ENCODE data around the gene SPAG16. TPM values are rescaled to one million over a fixed set of nuclear protein-coding genes. Genes with fewer than 3 reads are reported as not detected.

The SPAG16 gene
- total RNA-seq, 1 experiment from 2014 or later: 17.2 TPM

DNA sequence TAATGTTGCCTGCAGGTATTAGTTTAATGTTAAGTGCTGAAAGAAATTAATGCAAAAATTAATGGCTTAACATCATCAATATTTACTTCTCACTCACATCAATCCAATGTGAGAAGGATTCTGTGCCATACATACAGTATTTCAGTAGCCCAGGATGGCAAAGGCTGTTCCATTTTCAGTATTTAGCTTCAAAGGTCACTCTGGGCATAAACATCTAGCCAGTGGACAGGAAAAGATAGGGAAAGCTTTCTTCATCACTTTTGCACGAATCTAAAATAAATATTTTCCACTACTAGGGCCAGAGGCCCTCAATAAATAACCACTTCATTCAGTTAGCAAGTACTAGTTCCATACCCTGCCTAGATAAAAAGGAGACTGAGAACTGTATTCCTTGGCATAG, 890.3 kb downstream of the SPAG16 start:
- BruUV-seq (replicated peaks): no TSS peak
- no peaks in the 10 kb centered on the region for H3K27me3 ChIP-seq (ENCODE audit: low read length)
- POLR2A ChIA-PET (ENCODE audit: unreplicated experiment): no interaction called here

DNA sequence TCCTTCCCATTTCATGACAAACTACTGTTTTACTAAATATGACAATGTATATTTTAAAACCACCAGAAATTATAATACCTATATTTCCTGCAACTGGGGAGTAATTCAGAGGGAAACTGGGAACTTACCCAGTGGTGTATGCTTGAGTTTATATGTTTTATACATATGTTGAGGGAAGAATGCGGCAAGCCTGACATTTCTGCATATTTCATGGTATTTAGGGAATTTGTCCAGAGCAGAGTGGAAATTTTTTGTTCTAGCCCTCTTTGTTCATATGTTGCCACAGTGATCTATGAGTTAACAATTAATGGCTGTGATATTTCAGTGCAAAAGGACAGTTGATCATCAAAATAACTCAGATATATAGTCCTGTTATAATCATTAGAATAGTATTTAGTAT, 895.8 kb downstream of the SPAG16 start:
- Histone ChIP-seq H3K9me2 (replicated peaks; ENCODE audit: low read length) (no peaks in the 10 kb centered on the region), H4K20me1 (ENCODE audit: low read length) (no peaks in the 10 kb centered on the region), H3K27ac (ENCODE audit: low read length) (no peak overlapping the region), H3K4me1 (ENCODE audit: insufficient read depth, low read length) (no peaks in the 10 kb centered on the region), H3K9me3 (ENCODE audit: low read length) (no peaks in the 10 kb centered on the region), H3F3A (ENCODE audit: low read length, unreplicated experiment) (no peaks in the 10 kb centered on the region), H3K27me3 (ENCODE audit: low read length) (no peaks in the 10 kb centered on the region), H3K4me3 (ENCODE audit: low read length) (no peak overlapping the region), H3K36me3 (ENCODE audit: low read depth, low read length) (no peaks in the 10 kb centered on the region), H3K79me2 (ENCODE audit: low read length) (no peaks in the 10 kb centered on the region), H2AFZ (ENCODE audit: low read length) (no peak overlapping the region), H3K4me2 (ENCODE audit: low read length) (no peak overlapping the region), H3K9ac (ENCODE audit: low read length) (no peak overlapping the region)
- ChIA-PET POLR2A (ENCODE audit: unreplicated experiment) (no interaction called here), CTCF (no interaction called here)
- no TSS peak for BruUV-seq (replicated peaks)
- intact Hi-C loops (cut with micrococcal nuclease): no loop called here
- ATAC-seq: no peak
- no peak for TF ChIP-seq EZH2 (IDR thresholded peaks at IDR 0.05; ENCODE audit: low read length, unreplicated experiment)
- TF ChIP-seq, protein P1, sequence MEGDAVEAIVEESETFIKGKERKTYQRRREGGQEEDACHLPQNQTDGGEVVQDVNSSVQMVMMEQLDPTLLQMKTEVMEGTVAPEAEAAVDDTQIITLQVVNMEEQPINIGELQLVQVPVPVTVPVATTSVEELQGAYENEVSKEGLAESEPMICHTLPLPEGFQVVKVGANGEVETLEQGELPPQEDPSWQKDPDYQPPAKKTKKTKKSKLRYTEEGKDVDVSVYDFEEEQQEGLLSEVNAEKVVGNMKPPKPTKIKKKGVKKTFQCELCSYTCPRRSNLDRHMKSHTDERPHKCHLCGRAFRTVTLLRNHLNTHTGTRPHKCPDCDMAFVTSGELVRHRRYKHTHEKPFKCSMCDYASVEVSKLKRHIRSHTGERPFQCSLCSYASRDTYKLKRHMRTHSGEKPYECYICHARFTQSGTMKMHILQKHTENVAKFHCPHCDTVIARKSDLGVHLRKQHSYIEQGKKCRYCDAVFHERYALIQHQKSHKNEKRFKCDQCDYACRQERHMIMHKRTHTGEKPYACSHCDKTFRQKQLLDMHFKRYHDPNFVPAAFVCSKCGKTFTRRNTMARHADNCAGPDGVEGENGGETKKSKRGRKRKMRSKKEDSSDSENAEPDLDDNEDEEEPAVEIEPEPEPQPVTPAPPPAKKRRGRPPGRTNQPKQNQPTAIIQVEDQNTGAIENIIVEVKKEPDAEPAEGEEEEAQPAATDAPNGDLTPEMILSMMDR (conservative IDR thresholded peaks at IDR 0.05; ENCODE audit: low read depth, low read length): no peak
- no peak for TF ChIP-seq EZH2phosphoT487 (IDR thresholded peaks at IDR 0.05; ENCODE audit: borderline replicate concordance, low read length)
- no peak for DNase-seq

More for the DNA sequence above, 890.3 kb downstream of the SPAG16 start:
- Histone ChIP-seq H3F3A (ENCODE audit: low read length, unreplicated experiment) (no peaks in the 10 kb centered on the region), H3K9ac (ENCODE audit: low read length) (no peak overlapping the region), H3K27ac (ENCODE audit: low read length) (no peak overlapping the region), H3K4me1 (ENCODE audit: insufficient read depth, low read length) (no peaks in the 10 kb centered on the region), H3K9me3 (ENCODE audit: low read length) (no peaks in the 10 kb centered on the region), H3K79me2 (ENCODE audit: low read length) (no peaks in the 10 kb centered on the region), H3K36me3 (ENCODE audit: low read depth, low read length) (no peaks in the 10 kb centered on the region), H3K4me3 (ENCODE audit: low read length) (no peak overlapping the region), H4K20me1 (ENCODE audit: low read length) (no peaks in the 10 kb centered on the region), H3K4me2 (ENCODE audit: low read length) (no peak overlapping the region), H3K9me2 (replicated peaks; ENCODE audit: low read length) (no peaks in the 10 kb centered on the region), H2AFZ (ENCODE audit: low read length) (no peak overlapping the region)
- TF ChIP-seq, protein P1 (conservative IDR thresholded peaks at IDR 0.05; ENCODE audit: low read depth, low read length): no peak
- no peak for TF ChIP-seq EZH2 (IDR thresholded peaks at IDR 0.05; ENCODE audit: low read length, unreplicated experiment)
- TF ChIP-seq EZH2phosphoT487 (IDR thresholded peaks at IDR 0.05; ENCODE audit: borderline replicate concordance, low read length): no peak
- no peak for ATAC-seq
- DNase-seq: no peak
- intact Hi-C loops (cut with micrococcal nuclease): no loop called here
- CTCF ChIA-PET: no interaction called here

DNA sequence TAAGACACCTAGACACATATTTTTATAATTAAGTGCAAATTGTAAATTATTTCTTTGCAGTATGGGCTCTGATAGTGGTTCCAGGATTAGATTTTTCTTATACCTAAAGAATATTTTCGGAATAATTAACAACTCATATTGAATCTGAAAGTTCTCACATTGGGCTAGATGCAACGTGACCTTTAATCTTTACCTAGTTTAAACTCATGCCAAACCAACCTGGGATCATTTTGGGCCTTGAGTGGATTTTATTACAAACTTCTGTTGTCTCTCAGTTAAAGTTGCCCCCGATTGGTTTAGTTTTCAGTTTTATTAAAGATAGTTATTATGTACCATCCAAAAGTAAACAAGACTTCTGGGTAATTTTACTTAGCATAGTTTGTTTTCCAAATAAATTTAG, 896.4 kb downstream of the SPAG16 start:
- ChIA-PET CTCF (no interaction called here), POLR2A (ENCODE audit: unreplicated experiment) (no interaction called here)
- no peaks in the 10 kb centered on the region for H3K9me2 ChIP-seq (replicated peaks; ENCODE audit: low read length)
- H2AFZ ChIP-seq (ENCODE audit: low read length): no peak overlapping the region
- H3K27ac ChIP-seq (ENCODE audit: low read length): no peak overlapping the region
- no peaks in the 10 kb centered on the region for H3K9me3 ChIP-seq (ENCODE audit: low read length)
- no peaks in the 10 kb centered on the region for H3K4me1 ChIP-seq (ENCODE audit: insufficient read depth, low read length)
- no peak overlapping the region for H3K9ac ChIP-seq (ENCODE audit: low read length)
- no peak overlapping the region for H3K4me2 ChIP-seq (ENCODE audit: low read length)
- no peaks in the 10 kb centered on the region for H3F3A ChIP-seq (ENCODE audit: low read length, unreplicated experiment)
- no peaks in the 10 kb centered on the region for H3K79me2 ChIP-seq (ENCODE audit: low read length)
- intact Hi-C loops (cut with micrococcal nuclease): no loop called here
- no peak overlapping the region for H3K4me3 ChIP-seq (ENCODE audit: low read length)
- H3K27me3 ChIP-seq (ENCODE audit: low read length): no peaks in the 10 kb centered on the region
- H3K36me3 ChIP-seq (ENCODE audit: low read depth, low read length): no peaks in the 10 kb centered on the region
- no peak for TF ChIP-seq EZH2 (IDR thresholded peaks at IDR 0.05; ENCODE audit: low read length, unreplicated experiment)
- no peak for TF ChIP-seq EZH2phosphoT487 (IDR thresholded peaks at IDR 0.05; ENCODE audit: borderline replicate concordance, low read length)
- TF ChIP-seq, protein P1 (conservative IDR thresholded peaks at IDR 0.05; ENCODE audit: low read depth, low read length): no peak
- no TSS peak for BruUV-seq (replicated peaks)
- DNase-seq: no peak
- no peaks in the 10 kb centered on the region for H4K20me1 ChIP-seq (ENCODE audit: low read length)
- no peak for ATAC-seq
